ENCODE measurements around the gene ARL2.

DNA sequence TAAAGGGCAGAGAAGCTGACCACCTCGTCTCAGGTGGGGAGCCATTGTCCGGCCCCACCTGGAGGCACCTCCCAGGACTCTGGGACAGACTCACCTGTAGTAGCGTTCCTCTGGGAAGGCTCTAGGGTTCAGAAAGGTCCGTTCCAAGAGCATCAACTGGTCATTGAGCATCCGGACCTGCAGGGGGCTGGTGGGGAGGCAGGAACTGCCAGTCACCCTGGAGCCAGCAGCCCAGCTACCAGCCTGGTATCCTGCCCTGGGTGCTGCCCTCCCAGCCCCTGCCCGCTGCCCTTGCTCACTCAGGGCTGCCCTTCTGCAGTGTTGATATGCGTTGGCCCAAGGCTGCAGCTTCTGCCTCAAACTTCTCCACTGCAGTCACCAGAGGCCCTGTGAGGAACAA, 31.8 kb downstream of the ARL2 start:
- TF ChIP-seq, protein P1, sequence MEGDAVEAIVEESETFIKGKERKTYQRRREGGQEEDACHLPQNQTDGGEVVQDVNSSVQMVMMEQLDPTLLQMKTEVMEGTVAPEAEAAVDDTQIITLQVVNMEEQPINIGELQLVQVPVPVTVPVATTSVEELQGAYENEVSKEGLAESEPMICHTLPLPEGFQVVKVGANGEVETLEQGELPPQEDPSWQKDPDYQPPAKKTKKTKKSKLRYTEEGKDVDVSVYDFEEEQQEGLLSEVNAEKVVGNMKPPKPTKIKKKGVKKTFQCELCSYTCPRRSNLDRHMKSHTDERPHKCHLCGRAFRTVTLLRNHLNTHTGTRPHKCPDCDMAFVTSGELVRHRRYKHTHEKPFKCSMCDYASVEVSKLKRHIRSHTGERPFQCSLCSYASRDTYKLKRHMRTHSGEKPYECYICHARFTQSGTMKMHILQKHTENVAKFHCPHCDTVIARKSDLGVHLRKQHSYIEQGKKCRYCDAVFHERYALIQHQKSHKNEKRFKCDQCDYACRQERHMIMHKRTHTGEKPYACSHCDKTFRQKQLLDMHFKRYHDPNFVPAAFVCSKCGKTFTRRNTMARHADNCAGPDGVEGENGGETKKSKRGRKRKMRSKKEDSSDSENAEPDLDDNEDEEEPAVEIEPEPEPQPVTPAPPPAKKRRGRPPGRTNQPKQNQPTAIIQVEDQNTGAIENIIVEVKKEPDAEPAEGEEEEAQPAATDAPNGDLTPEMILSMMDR (conservative IDR thresholded peaks at IDR 0.05; ENCODE audit: low read depth, low read length), result no peak
- TF ChIP-seq EZH2 (IDR thresholded peaks at IDR 0.05; ENCODE audit: borderline replicate concordance, low read depth, low read length, poor library complexity, severe bottlenecking), result no peak

Data from A673 (cell line).